Limb (tissue), 2 donors: Measurements from ENCODE around the gene ANKRD55.
"Not testable (repeated sequence)": the region's sequence is repeated elsewhere in the genome, so short reads cannot be mapped to it uniquely, and the experiment has no call there.

ENCODE experiments used
- DNase-seq, 2 donors: peaks; one replicate each; pipeline ENCODE4 v3.0.0-alpha.2; 2016; ENCODE audit errors: extremely low spot score in 2 of 2

The ANKRD55 gene

DNA sequence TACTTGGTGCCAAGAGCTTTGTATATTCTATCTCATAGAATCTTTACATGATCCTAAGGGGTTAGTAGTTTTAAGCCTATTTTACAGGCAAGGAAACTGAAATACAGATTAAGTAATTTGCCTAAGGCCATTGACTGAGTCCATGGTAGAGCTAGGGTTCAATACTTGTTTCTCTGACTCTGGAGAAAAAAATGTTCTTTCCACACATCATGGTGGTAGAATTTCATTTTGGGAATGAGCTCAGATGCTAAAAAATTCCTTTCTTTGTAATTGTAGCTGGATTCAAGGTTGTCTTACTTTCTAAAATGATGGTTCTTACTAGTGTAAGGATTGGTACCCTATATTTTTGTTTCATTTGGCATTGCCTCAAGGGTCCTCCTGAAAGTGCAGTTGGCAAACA, 86.0 kb downstream of the ANKRD55 start:
- DNase-seq, result no peak

DNA sequence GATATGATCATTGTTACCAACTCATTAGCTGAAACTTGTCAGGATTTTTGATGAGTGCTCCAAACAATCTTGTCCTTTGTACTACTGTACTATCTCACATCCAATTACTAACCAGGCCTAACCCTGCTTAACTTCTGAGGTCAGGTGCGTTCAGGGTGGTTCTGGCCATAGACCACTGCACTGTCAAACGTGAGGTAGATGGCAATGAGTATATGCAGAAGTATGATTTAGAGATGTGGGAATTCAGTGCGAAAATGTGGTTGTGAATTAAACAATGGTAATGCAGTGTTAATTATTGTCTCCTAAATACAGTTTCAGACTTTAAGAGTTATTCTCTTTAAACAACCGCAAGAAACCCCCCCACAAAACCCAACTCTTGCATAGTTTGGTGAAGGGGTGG, 86.5 kb downstream of the ANKRD55 start:
- DNase-seq, result no peak

DNA sequence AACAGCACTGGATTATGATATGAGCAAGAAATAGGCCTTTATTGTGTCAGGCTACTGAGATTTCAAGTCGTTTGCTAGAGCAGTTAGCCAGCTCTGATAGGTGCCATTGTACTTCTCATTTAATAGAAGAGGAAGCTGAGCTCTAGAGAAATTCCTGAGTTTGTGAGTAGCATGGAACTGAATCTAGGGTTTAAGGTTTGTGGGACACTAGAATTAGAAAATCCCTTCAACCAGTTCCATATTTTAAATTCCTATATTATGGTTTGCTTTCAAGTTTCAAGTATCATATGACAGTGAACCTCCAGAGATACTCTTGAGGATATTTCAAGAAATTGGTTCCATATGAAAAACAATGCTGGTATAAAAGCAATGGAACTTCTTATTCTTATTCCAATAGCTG, 87.6 kb downstream of the ANKRD55 start:
- DNase-seq, result no peak

DNA sequence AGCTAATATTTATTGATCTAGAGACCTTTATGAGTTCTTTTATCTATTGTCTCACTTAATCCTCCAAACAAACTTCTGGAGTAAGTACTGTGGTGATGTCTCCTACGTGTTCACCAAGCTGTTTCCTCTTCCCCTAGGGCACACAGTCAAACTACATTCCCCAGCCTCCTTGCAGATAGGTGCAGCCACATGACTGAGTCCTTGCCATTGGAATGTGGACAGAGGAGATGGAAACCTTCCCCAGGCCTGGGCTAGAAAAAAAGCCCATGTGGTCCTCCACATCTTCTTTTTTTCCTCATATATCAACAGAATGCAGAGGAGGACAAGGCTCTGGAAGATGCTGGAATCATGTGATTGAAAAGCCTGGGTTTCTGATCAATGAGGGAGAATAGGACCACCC, 88.0 kb downstream of the ANKRD55 start:
- no peak for DNase-seq

DNA sequence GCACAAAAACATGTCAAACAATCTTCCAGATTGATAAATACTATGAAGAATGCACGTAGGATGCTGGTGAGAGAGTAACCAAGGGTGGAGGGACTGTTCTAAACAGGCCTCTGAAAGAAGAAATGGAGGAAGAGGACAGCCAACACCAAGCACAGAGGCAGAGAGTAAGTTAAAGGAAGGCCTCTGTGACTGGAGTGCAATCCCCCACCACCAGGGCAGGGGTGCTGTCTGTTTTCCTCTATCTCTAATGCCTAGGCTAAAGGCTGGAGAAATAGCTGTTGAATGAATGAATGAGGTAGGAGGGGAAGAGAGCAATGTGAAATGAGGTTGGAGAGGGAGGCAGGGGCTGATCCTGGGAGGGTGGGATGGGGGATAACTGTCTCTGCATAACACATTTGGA, 88.9 kb downstream of the ANKRD55 start:
- DNase-seq, result no peak

DNA sequence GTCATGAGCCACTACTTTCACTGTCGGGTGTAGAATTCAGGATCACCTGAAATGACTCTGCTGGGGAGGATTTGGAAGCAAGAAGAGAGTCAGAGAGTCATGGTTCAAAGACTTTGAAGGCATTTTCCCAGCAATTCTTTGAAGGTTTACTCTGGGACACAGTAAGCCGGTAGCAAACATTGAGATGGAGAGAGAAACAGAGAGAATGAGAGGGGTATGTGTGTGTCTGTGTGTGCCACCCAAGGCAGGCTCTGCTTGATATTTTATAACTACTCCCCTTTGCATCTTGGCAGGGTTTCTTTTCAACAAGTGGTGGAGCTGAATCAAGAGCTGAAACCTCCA, 89.8 kb downstream of the ANKRD55 start:
- no peak for DNase-seq

DNA sequence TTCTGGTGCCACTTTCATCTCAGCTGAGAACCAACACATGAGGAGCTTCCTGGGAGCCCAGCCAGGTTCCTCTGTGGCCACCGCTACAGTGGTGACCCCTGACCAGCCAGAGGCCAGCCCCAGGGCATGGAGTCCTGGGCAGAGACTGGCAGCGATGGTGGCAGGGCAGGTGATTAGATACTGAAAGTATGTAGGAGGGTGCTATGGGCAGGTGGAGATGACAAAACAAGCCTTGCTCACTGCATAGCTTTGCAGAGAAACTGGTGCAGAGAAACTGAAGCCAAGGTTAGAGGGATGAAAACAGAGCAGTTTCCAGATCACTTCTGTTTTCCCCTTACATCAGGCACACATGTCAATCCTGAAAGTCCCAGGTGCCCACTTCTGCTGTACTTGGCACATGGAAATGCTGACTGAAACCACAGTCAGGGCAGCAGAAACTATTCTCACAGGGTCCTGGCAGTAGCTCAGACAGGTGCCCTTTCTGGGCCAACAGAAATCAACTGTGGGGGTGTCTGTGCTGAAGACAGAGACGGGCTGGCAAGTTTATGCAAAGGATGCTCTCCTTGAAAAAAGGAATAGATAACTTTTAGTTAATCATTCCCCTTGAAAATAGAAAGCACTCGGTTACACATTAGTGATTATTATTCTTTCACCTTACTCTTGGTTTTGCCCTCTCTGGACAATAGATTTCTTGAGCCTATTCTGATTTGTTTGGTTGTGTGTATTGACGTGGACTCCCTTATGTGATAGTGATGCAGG, 90.3 kb downstream of the ANKRD55 start:
- no peak for DNase-seq

DNA sequence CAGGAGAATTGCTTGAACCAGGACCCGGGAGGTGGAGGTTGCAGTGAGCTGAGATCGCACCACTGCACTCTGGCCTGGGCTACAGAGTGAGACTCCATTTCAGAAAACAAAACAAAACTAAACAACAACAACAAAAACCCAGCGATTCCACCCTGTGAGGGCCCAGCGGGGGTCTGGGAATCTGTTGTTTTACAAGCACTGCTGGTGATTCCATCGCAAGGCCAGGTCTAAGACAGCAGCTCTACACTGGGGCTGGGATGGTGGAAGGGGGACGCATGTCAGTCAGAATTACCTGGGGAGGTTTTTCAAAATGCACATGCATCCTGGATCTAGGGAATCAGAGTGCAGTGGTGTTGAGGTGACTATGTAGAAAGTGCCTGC, 90.9 kb downstream of the ANKRD55 start:
- no peak for DNase-seq

DNA sequence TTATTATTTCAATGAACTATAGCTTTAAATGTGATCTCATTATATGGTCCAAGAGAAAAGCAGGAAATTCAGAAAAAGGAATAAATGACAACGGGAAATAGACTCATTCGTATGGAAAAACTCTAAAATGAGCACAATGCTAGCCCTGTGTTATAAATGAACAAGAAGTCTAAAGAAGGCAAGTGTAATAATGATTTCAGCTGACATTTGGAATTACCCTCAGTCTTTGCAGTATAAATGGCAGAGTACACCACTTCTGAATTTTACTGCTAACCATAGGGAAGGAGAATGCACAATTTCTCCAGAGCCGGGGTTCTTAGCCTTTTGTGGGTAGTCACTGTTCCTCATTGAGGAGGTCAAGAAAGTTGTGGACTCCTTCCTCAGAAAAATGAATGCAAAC, 93.1 kb downstream of the ANKRD55 start:
- no peak for DNase-seq

DNA sequence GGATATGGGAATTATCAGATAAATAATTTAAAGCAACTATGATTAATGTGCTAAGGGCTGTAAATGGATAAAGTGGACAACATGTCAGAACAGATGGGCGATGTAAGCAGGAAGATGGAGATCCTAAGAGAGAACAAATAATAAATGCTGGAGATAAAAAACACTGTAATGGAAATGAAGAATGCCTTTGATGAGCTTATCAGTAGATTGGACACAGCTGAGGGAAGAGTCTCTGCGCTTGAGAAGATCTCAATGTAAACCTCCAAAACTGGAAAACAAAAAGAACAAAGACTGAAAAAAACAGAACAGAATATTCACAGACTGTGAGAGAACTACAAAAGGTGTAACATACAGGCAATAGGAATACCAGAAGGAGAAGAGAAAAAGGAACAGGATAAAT, 102.5 kb downstream of the ANKRD55 start:
- no peak for DNase-seq

DNA sequence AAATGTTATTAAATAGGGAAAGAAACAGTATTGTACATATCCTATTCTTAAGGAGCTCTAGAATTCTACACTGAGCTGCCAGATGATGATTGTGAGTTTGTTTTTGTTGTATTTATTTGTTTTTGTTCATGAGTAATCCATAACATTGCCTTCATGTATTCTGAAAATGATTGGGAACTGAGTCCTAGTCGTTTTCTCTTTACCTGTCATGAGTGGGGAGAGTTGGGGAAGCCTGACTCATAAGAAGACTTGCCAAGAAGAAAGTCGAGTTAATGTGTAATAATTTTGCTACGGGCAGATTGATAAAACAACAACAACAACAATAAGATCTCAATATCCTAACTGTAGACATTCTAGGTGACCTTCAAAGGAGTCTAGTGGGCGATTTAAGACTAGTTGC, 103.8 kb downstream of the ANKRD55 start:
- no peak for DNase-seq

DNA sequence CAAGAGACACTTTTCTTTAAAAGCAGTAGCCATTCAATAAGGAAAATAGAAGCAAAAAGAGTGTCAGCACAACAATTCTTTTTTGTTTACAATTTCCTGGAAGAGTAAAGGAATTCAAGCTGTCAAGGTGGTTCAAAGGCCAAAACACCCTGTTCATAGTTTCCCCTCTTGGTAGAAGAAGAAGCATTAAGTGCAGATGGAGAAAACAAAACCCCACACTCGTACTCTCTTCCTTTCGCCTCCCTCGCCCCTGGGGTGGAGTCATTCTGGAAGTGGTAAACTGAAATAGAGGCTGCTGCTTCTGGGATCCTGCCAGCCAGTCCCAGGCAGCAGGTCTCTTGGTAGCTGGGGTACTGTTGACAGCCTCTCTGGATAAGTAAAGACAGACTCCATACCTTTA, 105.0 kb downstream of the ANKRD55 start:
- DNase-seq, result no peak

DNA sequence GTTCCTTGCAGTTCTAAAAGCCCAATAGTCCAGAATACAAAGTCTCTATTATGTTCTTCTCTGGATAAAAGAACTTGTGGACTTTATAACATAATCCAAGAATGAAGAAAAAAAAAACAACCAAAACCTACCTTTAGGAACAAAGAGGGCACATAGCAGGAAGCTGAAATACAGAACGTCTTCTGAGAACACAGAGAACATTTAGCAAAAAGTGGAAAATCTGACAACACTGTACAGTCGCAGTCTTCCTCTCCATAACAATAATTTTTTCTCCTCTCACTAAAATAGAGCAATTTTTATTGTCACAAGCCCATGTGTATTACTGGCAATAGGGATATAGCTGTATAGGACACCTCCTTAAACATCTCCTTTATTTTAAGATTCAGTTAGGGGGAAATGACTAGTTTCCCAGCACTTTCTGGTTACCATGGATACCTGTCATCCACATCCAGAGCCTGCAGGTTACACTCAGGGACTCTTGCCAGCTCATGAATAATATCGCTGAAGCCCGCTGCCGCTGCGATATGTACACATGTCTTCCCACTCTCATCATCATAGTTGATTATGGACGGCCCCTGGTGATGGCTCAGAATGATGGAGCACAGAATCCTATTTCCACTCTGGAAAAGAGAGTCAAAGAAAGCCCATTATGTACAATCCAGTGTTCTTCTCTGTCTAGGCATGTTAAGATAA, 106.5 kb downstream of the ANKRD55 start:
- DNase-seq, result peak in 1 of 2 donors; percentile 40

DNA sequence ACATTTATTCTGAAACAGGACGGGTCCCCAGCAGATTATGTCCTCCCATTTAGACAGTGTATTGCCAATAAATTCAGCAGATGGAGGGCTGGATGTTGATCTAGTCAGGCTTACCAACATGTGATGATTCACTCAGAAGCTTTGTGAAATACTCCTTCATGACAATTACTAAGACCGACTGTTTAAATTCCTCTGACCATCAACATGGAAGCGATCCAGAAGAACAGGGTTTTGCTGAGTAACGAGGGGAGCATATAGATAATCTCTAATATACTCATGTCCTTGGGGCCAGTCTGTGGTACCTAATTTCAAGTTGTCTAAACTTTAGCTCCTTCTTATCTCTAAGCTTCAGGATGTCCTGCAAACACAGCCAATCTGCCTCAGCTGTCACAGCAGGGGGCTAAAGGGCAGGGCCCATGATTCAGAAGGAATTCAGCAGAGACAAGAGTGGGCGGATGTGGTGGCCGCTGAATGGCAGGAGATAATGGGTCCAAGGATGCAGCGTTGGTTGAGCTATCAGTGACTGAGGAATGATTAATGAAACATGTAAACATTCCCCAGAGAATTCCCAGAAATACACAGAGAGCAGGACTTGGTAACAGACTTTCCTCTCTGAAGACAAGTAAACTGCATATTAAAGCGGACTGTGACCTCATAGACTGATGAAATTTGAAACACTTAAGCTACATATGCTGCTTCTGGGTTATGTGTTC, 109.4 kb downstream of the ANKRD55 start:
- DNase-seq, result no peak

DNA sequence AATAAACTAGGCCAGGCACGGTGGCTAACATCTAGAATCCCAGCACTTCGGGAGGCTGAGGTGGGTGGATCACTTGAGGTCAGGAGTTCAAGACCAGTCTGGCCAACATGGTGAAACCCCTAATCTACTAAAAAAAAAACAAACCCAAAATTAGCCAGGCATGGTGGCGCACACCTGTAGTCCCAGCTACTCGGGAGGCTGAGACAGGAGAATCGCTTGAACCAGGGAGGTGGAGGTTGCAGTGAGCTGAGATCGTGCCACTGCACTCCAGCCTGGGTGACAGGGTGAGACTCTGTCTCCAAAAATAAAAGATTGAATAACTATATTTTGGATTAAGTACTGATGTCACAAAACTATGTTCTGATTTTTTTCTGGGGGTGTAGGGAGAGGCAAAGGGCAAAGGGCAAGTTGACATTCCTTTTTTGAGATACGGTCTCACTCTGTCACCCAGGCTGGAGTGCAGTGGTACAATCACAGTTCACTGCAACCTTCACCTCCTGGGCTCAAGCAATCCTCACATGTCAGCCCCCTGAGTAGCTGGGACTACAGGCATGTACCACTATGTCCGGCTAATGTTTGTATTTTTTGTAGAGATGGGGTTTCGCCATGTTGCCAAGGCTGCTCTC, 110.7 kb downstream of the ANKRD55 start:
- DNase-seq, result not testable (repeated sequence)

DNA sequence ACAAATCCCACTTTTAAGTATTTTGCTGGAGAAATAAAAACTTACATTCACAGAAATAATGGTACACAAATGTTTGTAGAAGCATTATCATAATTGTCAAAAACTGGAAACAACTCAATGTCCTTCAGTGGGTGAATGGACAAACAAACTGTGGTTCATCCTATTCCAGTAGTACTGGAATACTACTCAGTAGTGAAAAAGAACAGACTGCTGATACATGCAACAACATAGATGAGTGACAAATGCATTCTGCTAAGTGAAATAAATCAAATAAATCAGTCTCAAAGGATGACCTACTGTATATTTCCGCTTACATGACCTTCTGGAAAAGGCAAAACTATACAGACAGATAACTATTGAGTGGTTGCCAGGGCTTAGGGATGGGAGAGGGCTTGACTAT, 114.1 kb downstream of the ANKRD55 start:
- no peak for DNase-seq

DNA sequence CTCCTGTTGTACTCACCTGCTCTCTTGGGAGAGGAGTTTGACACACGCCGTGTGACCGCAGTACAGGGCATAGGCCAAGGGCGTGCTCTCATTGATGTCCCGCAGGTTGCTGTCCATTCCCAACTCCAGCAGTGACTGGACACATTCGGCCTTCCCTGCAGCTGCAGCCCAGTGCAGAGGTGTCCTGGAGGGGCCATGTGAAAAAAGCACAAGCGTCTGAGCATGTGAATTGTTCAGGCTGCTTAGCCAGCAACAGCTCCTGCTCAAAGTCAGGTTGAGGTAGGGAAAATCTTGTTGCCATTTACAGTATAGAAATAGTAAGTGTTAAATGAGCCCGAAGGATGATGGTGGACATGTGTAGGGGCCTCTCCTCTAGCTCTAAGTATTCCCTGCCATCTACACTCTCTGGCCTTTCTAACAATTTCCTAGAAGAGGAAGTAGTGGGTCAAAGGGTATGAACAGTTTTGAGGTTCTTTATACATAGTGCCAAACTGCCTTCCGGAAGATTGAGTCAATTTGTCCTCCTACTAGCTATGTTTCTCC, 116.5 kb downstream of the ANKRD55 start:
- no peak for DNase-seq

DNA sequence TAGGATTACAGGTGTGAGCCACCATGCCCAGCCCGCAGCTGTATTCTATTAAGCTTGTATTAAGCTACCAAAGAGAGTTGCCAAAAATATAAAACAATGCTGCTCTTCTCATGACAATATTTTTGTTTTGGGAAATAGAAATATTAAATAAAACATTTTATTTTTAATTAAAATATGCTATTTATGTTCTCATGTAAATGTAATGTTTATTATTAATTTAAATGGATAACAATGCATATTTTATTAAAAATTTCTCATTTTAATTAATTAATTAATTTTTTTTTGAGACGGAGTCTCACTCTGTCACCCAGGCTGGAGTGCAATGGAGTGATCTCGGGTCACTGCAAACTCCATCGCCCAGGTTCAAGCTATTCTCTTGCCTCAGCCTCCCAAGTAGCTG, 117.5 kb downstream of the ANKRD55 start:
- DNase-seq, result no peak

DNA sequence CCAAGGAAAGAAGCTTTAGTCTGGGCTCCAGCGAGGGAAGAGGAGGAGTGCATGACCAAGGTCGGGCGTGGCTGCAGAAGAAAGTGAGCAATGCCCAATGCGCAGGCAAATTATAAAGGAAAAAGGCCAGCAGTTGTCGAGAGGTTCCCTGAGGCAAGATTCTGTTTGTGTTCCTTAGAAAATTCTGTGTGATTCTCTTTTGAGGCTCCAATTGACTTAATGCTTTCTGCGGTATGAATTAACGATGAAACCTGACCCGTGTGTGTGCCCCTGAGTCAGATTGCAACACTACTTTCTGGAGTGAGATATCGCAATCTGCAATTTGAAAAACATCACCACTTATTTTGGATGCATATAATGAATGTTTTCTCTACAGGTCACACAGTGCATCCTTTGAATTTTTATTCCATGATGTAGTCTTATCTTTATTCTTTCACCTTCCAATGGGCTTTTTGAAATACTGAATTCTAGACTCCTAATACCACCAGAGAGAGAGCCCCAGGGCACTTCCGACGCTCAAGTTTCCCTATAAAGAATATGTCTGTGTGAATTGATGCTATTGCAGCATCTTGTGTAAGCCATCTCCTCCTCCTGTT, 120.5 kb downstream of the ANKRD55 start:
- no peak for DNase-seq

DNA sequence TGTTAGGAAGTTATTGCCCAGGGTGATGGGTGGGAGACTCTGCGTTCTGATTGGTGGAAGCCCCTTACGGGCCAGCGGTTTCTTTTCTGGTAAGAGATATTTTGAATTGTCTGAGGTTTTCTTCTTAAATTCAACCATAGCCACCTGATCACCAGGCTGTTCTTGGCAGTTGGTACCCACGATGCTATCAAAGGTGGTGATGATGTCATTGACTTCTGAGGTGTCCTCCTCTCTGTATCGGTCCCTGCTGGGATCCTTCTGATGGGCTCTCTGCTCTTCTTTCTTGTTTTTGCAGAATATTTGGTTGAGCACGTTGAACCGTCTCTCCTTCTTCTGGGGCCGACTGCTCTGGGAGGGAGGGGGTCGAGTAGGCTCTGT, 121.7 kb downstream of the ANKRD55 start:
- DNase-seq, result no peak

DNA sequence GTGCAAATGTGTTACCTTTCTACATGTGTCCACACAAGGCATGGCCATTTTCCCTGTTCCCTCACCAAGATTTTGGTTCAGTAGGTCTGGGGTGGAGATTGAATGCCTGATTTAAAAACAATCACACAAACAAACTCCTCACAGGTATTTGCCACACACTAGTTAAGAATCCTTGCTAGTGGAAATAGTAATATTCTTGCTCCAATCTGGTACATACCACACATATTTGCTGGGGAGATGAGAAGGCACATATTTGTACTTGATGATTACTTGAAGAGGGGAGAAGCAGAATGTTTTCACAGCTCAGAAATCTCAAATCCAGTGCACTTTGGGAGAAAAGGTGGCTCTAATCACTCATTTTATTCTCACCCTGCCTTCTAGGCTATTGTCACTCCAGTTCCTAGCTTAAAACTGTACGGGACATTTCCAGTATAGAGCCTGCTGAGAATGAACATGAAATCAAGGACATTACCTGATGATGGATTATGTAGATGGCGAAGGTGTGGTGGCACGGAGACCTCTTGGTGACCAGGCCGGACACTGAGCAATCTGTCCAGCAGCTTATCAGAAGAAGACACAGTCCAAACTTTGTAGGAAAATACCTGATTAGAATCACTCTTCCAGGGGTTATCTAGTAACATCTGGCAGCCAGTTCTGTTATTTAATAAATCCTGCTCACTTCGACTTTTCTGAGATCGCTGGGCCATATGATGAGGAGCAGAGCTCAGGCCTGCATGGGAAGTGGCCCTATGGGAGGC, 122.3 kb downstream of the ANKRD55 start:
- no peak for DNase-seq
